Subcutaneous abdominal adipose tissue (tissue), 5 donors: ENCODE data around the gene CAPRIN1.

Experiments
- H3K27ac ChIP-seq: one replicate; pipeline ENCODE4 v1.7.0; 2013; ENCODE audit warnings: low read depth, mild to moderate bottlenecking, inconsistent platforms, low read length, moderate library complexity
- H3K27me3 ChIP-seq, 5 donors: one replicate each; pipeline ENCODE4 v1.7.0; 2013; ENCODE audit warnings: low read length in 5 of 5, inconsistent platforms in 1 of 5; ENCODE audit not compliant: control insufficient read depth in 5 of 5, insufficient read depth in 4 of 5
- H3K36me3 ChIP-seq, 5 donors: one replicate each; pipeline ENCODE4 v1.7.0; 2013; ENCODE audit warnings: low read length in 5 of 5; ENCODE audit not compliant: control insufficient read depth in 5 of 5, insufficient read depth in 5 of 5
- H3K4me1 ChIP-seq, 5 donors: one replicate each; pipeline ENCODE4 v1.7.0; 2013; ENCODE audit warnings: low read length in 5 of 5, mild to moderate bottlenecking in 3 of 5, moderate library complexity in 1 of 5; ENCODE audit not compliant: control insufficient read depth in 5 of 5, insufficient read depth in 5 of 5
- H3K4me3 ChIP-seq, 5 donors: one replicate each; pipeline ENCODE4 v1.7.0; 2013; ENCODE audit warnings: low read length in 5 of 5, low read depth in 1 of 5
- H3K9ac ChIP-seq, 5 donors: one replicate each; pipeline ENCODE4 v1.7.0; 2013; ENCODE audit warnings: low read length in 5 of 5, mild to moderate bottlenecking in 4 of 5, moderate library complexity in 3 of 5
- H3K9me3 ChIP-seq, 5 donors: one replicate each; pipeline ENCODE4 v1.7.0; 2013; ENCODE audit warnings: low read length in 5 of 5; ENCODE audit not compliant: control insufficient read depth in 5 of 5
- donor health status: healthy.
- donor health status: healthy.
- donor health status: healthy.
- donor health status: healthy.
- donor health status: healthy.

CAPRIN1 gene

GRCh38 chr11:34051349-34052035 is at the start of gene CAPRIN1:
TSS of gene CAPRIN1 (plus strand) at chr11:34051731. CDS start at chr11:34052421, 690 bp downstream.
- Histone ChIP-seq H3K27ac (peak within 1 kb of the TSS; percentile 99), H3K9ac (peak within 1 kb of the TSS; percentile 90 to 99 (median 97)), H3K4me1 (peaks cover 0 to 48% (median 44%) of the 10 kb centered on the region in 5 donors), H3K36me3 (peaks cover 0 to 7% (median 0%) of the 10 kb centered on the region in 5 donors), H3K4me3 (peak within 1 kb of the TSS; percentile 85 to 95 (median 93)), H3K9me3 (no peaks in the 10 kb centered on the region), H3K27me3 (no peaks in the 10 kb centered on the region)

- no peaks in the 10 kb centered on the region for H3K9me3 ChIP-seq
- H3K27me3 ChIP-seq, result no peaks in the 10 kb centered on the region
- no peak overlapping the region for H3K27ac ChIP-seq
- no peaks in the 10 kb centered on the region for H3K36me3 ChIP-seq
- no peak overlapping the region for H3K9ac ChIP-seq
- H3K4me3 ChIP-seq, result no peak overlapping the region
- no peaks in the 10 kb centered on the region for H3K4me1 ChIP-seq
Observed at GRCh38 chr11:34002420-34002819, 49.1 kb upstream of the CAPRIN1 start.

- Histone ChIP-seq H3K4me1 (no peaks in the 10 kb centered on the region), H3K27me3 (peaks cover 0 to 4% (median 0%) of the 10 kb centered on the region in 5 donors), H3K36me3 (no peaks in the 10 kb centered on the region), H3K4me3 (no peak overlapping the region), H3K9me3 (no peaks in the 10 kb centered on the region), H3K27ac (no peak overlapping the region), H3K9ac (no peak overlapping the region)
Observed at GRCh38 chr11:34004236-34004635, 47.3 kb upstream of the CAPRIN1 start.

GRCh38 chr11:34006876-34007275 is 44.7 kb upstream of the CAPRIN1 start:
- Histone ChIP-seq H3K9me3 (no peaks in the 10 kb centered on the region), H3K27ac (no peak overlapping the region), H3K27me3 (peaks cover 0 to 4% (median 0%) of the 10 kb centered on the region in 5 donors), H3K4me3 (no peak overlapping the region), H3K9ac (no peak overlapping the region), H3K36me3 (no peaks in the 10 kb centered on the region), H3K4me1 (no peaks in the 10 kb centered on the region)

GRCh38 chr11:34012734-34013133 is 38.8 kb upstream of the CAPRIN1 start:
- Histone ChIP-seq H3K4me1 (peaks cover 0 to 6% (median 0%) of the 10 kb centered on the region in 5 donors), H3K4me3 (no peak overlapping the region), H3K9me3 (no peaks in the 10 kb centered on the region), H3K27ac (no peak overlapping the region), H3K27me3 (peaks cover 0 to 4% (median 0%) of the 10 kb centered on the region in 5 donors), H3K36me3 (no peaks in the 10 kb centered on the region), H3K9ac (no peak overlapping the region)

- Histone ChIP-seq H3K27ac (no peak overlapping the region), H3K9me3 (no peaks in the 10 kb centered on the region), H3K36me3 (no peaks in the 10 kb centered on the region), H3K4me3 (no peak overlapping the region), H3K4me1 (peaks cover 0 to 6% (median 0%) of the 10 kb centered on the region in 5 donors), H3K27me3 (no peaks in the 10 kb centered on the region), H3K9ac (peak overlapping the region in 1 of 5 donors; percentile 26)
Observed at GRCh38 chr11:34013898-34014571, 37.5 kb upstream of the CAPRIN1 start.

GRCh38 chr11:34021977-34022735 is 29.4 kb upstream of the CAPRIN1 start:
- no peak overlapping the region for H3K4me3 ChIP-seq
- H3K4me1 ChIP-seq, result no peaks in the 10 kb centered on the region
- H3K36me3 ChIP-seq, result no peaks in the 10 kb centered on the region
- H3K27me3 ChIP-seq, result no peaks in the 10 kb centered on the region
- H3K27ac ChIP-seq, result no peak overlapping the region
- H3K9ac ChIP-seq, result no peak overlapping the region
- peaks cover 2 to 7% (median 6%) of the 10 kb centered on the region in 5 donors for H3K9me3 ChIP-seq

GRCh38 chr11:34026432-34026831 is 25.1 kb upstream of the CAPRIN1 start:
- Histone ChIP-seq H3K36me3 (no peaks in the 10 kb centered on the region), H3K4me1 (peaks cover 0 to 8% (median 4%) of the 10 kb centered on the region in 5 donors), H3K4me3 (no peak overlapping the region), H3K27ac (no peak overlapping the region), H3K9me3 (peaks cover 2 to 7% (median 6%) of the 10 kb centered on the region in 5 donors), H3K27me3 (no peaks in the 10 kb centered on the region), H3K9ac (no peak overlapping the region)

GRCh38 chr11:34027516-34028408 is 23.8 kb upstream of the CAPRIN1 start:
- H3K36me3 ChIP-seq, result no peaks in the 10 kb centered on the region
- H3K9me3 ChIP-seq, result peaks cover 0 to 1% (median 0%) of the 10 kb centered on the region in 5 donors
- no peak overlapping the region for H3K9ac ChIP-seq
- H3K27ac ChIP-seq, result no peak overlapping the region
- no peak overlapping the region for H3K4me3 ChIP-seq
- no peaks in the 10 kb centered on the region for H3K27me3 ChIP-seq
- H3K4me1 ChIP-seq, result peaks cover 0 to 8% (median 4%) of the 10 kb centered on the region in 5 donors
